Measurements from ENCODE around the gene KDM3B. TPM values are rescaled to one million over a fixed set of nuclear protein-coding genes. Genes with fewer than 3 reads are reported as not detected.

Gene KDM3B
- total RNA-seq, 1 donor from 2014 or later: 96.1 TPM

GRCh38 chr5:138330813-138331448 is 21.6 kb upstream of the KDM3B start:
- Mint-ChIP-seq H3K36me3 (no peaks in the 10 kb centered on the region), H3K9me3 (no peaks in the 10 kb centered on the region), H3K4me1 (peaks cover 22% of the 10 kb centered on the region), H3K27ac (peak overlapping the region; percentile 95), H3K27me3 (ENCODE audit: low read depth) (no peaks in the 10 kb centered on the region), H3K4me3 (peak overlapping the region; percentile 83)
- TF ChIP-seq CTCF (IDR thresholded peaks at IDR 0.05; ENCODE audit: unreplicated experiment): no peak
- DNase-seq (ENCODE audit: low spot score in 2 of 2, unreplicated experiment in 2 of 2): no peak

- DNase-seq (ENCODE audit: low spot score in 2 of 2, unreplicated experiment in 2 of 2): peak; percentile 95 to 96
- Mint-ChIP-seq H3K36me3 (no peaks in the 10 kb centered on the region), H3K4me1 (peaks cover 22% of the 10 kb centered on the region), H3K27me3 (ENCODE audit: low read depth) (no peaks in the 10 kb centered on the region), H3K27ac (peak within 1 kb of the TSS; percentile 95), H3K4me3 (peak within 1 kb of the TSS; percentile 83), H3K9me3 (no peaks in the 10 kb centered on the region)
- TF ChIP-seq CTCF (IDR thresholded peaks at IDR 0.05; ENCODE audit: unreplicated experiment): no peak
Measured at GRCh38 chr5:138331449-138332368, 20.8 kb upstream of the KDM3B start, which contains the start of gene CDC25C. Gene CDC25C (minus strand): TSS chr5:138331804. CDS start chr5:138331180, 624 bp downstream.

- Mint-ChIP-seq H3K4me1 (peaks cover 35% of the 10 kb centered on the region), H3K4me3 (peak overlapping the region; percentile 37), H3K36me3 (no peaks in the 10 kb centered on the region), H3K27me3 (ENCODE audit: low read depth) (no peaks in the 10 kb centered on the region), H3K9me3 (no peaks in the 10 kb centered on the region), H3K27ac (peak overlapping the region; percentile 15)
- DNase-seq (ENCODE audit: low spot score in 2 of 2, unreplicated experiment in 2 of 2): no peak
- no peak for TF ChIP-seq CTCF (IDR thresholded peaks at IDR 0.05; ENCODE audit: unreplicated experiment)
Measured at GRCh38 chr5:138334867-138335447, 17.5 kb upstream of the KDM3B start.

- Mint-ChIP-seq H3K4me1 (peaks cover 32% of the 10 kb centered on the region), H3K9me3 (no peaks in the 10 kb centered on the region), H3K4me3 (peak overlapping the region; percentile 94), H3K36me3 (peaks cover 8% of the 10 kb centered on the region), H3K27me3 (ENCODE audit: low read depth) (no peaks in the 10 kb centered on the region), H3K27ac (peak overlapping the region; percentile 99)
- peak; percentile 63 to 82 for DNase-seq (ENCODE audit: low spot score in 2 of 2, unreplicated experiment in 2 of 2)
- no peak for TF ChIP-seq CTCF (IDR thresholded peaks at IDR 0.05; ENCODE audit: unreplicated experiment)
Measured at GRCh38 chr5:138336952-138337684, 15.4 kb upstream of the KDM3B start.
